Posterior vena cava (tissue), 2 donors: Measurements from ENCODE around the gene TLCD1. TPM values are rescaled to one million over a fixed set of nuclear protein-coding genes. Genes with fewer than 3 reads are reported as not detected.

ENCODE experiments used
- DNase-seq: peaks from one replicate; pipeline ENCODE4 v3.0.0-alpha.2; 2020; ENCODE audit warnings: low spot score
- intact Hi-C, 2 donors: fragments of 100-400 bp; cut with DNase I; formaldehyde crosslinking; loops; one replicate each; pipeline versions ENCODE4 v1.14.1 to v1.14.2; 2022 to 2023
- total RNA-seq, 2 donors: library from RNA; stranded (reverse); fragmentation: NEBNext Ultra II Directional; extraction: Animal tissue kit (Norgen Biotek cat#: 25700); gene quantifications; one replicate each; pipeline ENCODE4 v1.2.1, GENCODE V29; 2021
- donor health status: DM: yes; HTN: yes; CAD: no.
- donor health status: DM: yes; HTN: yes; CAD: no.

Gene TLCD1
- total RNA-seq, 2 donors from 2014 or later, result 2.2 to 3.1 TPM

GRCh38 chr17:28703552-28704218, 22.3 kb downstream of the TLCD1 start:
- no peak for DNase-seq

DNA sequence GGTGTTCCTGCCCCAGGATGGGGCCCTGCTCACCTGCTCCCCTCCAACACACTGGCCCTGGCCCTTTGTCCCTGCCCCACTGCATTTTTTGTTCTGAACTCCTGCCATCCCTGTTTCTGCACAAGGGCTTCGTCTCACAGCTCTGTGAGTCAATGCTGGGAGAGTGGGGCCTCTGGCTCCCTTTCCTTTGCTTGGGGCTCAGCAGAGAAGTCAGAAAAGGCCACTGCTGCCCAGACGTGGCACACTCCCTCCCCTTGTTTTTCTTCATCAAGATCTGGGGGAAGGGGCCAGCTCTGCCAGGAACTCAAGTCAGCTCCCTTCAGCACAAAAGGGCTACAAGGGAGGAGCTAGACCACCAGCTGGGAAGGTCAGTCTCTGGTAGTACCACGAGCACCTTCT, 23.3 kb downstream of the TLCD1 start:
- intact Hi-C loops, result no loop called here
- DNase-seq, result no peak

More at GRCh38 chr17:28703552-28704218, 22.3 kb downstream of the TLCD1 start:
- intact Hi-C loops, result no loop called here

DNA sequence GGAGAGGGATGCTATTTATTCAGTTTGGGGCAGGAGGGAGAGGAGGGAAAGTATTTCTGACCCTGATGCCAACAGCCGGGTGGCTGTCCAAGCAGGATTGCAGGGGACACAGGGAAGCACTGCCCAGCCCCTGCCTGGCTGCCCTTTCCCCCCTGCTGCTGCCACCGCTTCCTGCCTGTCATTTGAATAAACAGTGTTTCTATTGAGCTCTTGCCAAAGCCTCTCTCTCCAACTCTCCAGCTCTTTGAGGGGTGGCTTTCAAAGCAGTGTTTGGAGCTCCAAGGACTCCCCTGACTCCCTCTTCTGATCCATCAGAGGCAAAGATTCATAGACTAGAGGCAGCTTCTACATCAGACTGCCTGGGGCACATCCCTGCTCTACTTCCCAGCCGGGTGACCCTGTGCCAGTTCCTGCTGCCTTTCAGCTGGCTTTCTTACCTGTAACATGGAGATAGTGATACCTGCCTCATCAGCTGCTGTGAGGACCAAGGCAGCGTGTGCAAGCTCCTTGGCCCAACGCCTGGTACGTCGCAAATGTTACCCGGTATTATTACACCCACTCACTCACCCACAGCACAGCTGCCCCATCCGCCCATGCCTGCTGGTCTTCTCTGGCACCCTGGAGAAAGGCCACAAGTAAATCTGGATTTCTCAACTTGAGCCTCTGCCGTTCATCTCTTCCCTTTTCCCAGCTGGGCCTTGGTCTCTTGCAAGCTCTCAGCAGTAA, 23.8 kb downstream of the TLCD1 start:
- DNase-seq, result no peak
- intact Hi-C loops, result no loop called here

GRCh38 chr17:28700830-28701492, 25.1 kb downstream of the TLCD1 start:
- intact Hi-C loops, result no loop called here
- no peak for DNase-seq

DNA sequence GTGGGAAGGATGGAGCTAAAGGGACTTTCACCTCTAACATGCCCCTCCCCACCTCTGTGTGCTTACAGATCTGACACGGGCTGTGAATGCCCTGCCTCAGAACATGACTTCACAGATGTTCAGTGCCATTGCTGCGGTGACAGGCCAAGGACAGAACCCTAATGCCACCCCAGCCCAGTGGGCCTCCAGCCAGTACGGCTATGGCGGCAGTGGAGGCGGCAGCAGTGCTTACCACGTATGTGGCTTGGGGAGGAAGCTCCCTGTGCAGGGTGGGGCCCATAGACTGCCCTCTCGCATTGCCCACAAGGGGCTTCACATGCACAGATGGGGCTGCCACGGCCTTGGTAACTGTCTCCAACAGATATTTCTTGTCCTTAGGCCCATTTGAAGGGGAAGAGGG, 25.8 kb downstream of the TLCD1 start:
- intact Hi-C loops, result no loop called here
- DNase-seq, result no peak

GRCh38 chr17:28698253-28698941, 27.6 kb downstream of the TLCD1 start:
- intact Hi-C loops, result no loop called here
- no peak for DNase-seq

- intact Hi-C loops, result no loop called here
- DNase-seq, result peak; percentile 18
Measured at GRCh38 chr17:28693869-28694268, 32.2 kb downstream of the TLCD1 start.

DNA sequence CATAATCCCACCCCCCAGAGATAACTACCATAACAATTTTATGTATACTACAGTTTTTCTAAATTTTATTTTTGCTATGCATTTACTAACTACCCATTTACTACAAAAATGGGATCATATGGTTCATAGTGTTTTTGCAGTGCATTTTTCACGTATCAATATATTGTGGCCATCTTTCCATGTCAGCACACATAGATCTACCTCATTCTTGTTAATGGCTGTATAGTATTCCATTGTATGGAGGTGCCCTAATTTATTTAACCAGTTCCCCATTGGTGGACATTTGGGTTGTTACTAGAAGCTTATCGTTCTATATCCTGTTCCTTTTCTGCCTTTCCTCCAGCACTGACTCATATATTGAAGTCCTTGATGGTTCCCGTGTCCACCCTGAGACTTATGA, 37.0 kb downstream of the TLCD1 start:
- intact Hi-C loops, result no loop called here
- DNase-seq, result no peak

DNA sequence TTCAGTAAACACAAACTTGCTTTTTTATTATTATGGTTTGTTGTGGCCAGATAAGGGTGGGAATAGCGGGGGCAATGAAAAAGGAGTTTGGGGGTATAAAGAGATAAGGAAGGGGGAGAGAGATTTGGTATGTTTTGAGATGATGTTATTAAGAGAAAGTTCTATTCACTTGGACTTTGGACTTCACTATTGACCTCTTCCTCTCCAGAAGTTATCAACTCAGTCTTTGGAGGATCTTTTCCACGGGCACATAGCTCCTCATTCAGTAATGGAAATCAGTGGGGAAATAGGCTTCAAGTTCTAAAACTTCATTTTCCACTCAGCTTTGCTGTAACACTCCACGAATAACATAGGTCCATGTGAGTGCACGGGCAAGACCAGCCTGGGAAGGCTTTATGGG, 37.6 kb downstream of the TLCD1 start:
- no peak for DNase-seq
- intact Hi-C loops, result no loop called here

- intact Hi-C loops, result no loop called here
- peak; percentile 19 for DNase-seq
Measured at GRCh38 chr17:28686296-28686695, 39.7 kb downstream of the TLCD1 start.

DNA sequence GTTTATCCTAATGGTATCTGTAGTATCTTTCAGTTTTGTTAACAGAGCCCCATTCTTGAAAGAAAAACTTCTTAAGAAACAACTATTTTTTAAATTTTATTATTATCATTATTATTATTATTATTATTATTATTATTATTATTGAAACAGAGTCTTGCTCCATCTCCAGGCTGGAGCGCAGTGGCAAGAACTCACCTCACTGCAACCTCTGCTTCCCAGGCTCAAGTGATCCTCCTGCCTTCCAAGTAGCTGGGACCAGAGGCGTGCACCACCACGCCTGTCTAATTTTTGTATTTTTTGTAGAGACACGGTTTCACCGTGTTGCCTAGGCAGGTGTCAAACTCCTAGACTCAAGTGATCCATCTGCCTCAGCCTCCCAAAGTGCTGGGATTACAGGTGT, 40.7 kb downstream of the TLCD1 start:
- intact Hi-C loops, result no loop called here
- peak; percentile 14 for DNase-seq

DNA sequence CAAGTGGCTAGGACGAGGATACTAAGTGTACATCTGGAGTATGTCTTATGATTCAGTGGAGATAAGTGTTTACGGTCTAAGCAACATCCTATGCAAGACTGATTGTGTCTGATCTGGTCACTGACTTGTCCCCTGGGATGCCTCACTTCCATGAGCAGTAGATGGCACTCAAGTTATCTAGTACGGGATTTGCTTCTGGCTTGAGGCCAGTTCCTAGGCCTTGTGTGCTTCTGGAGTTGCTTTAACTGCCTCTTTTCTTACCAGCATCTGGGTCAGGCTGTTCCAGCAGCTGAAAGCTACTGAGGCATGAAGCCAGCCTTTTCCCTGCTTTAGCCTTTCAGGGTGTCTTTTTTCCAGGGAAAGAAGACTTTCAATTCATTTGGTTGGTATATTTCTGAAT, 41.1 kb downstream of the TLCD1 start:
- intact Hi-C loops, result no loop called here
- peak; percentile 18 for DNase-seq

DNA sequence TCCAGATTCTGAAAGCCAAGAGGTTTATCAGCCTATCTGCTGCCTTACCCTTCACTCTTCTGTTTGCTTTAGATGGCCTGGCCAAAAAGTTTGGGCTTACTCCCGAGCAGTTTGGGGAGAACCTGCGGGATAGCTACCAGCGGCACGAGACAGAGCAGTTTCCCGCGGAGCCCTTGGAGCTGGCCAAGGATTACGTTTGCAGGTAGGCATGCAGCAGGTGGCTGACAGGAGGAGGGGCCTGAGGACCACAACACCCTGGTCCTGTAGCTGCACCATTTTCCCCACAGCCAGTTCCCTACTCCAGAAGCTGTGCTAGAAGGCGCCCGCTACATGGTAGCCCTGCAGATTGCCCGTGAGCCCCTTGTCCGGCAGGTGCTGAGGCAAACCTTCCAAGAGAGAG, 43.4 kb downstream of the TLCD1 start:
- peak; percentile 19 for DNase-seq
- intact Hi-C loops, result no loop called here

DNA sequence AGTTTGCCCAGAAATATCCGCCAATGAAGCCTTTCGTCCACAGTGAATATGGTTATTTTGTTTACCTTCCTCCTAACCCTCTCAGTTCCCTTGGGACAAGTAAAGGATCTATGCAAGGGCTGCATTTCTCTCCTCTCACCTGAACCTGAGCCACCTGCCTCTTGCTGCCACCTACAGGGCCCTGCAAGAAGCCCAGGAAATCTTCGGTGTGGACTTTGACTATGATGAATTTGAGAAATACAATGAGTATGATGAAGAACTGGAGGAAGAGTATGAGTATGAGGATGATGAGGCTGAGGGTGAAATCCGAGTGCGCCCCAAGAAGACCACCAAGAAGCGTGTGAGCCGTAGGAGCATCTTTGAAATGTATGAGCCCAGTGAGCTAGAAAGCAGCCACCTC, 50.1 kb downstream of the TLCD1 start:
- intact Hi-C loops, result no loop called here
- DNase-seq, result no peak

DNA sequence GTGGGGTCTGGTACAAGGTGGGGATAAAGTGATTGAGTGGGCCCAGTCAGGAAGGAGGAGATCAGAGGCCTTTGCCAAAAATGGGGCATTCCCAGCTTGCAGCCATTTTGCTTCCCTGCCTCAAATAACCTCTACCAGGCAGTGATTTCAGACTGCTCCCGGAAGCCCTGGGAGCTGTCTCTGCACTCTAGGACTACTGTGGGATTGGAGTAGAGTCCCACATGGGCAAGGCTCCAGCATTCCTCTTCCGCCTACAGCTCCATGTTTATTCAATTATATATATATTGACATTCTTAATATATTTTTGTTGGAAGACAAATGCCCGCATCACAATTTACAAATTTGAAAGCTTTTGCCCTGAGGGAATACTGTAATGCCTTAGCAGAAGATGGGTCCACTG, 50.5 kb downstream of the TLCD1 start:
- intact Hi-C loops, result no loop called here

More for the DNA sequence above, 50.5 kb downstream of the TLCD1 start:
- no peak for DNase-seq

Other genes with a start within 250 kb of the TLCD1 start
- gene FOXN1, start 219.9 kb downstream of the TLCD1 start, total RNA-seq, result not detected
- gene UNC119, start 173.6 kb downstream of the TLCD1 start, total RNA-seq, result 10 to 100 TPM; 12.9 to 15.6 TPM
- 10 to 100 TPM; 27.6 to 33.8 TPM for gene PIGS, start 154.7 kb downstream of the TLCD1 start, total RNA-seq
- 1 to 10 TPM; 6.9 to 8.4 TPM for gene ALDOC, start 149.3 kb downstream of the TLCD1 start, total RNA-seq
- 1 to 10 TPM; 1.8 to 1.9 TPM for gene SPAG5, start 127.2 kb downstream of the TLCD1 start, total RNA-seq
- gene RSKR, start 112.0 kb downstream of the TLCD1 start, total RNA-seq, result 10 to 100 TPM in 1 of 2 donors, 1 to 10 TPM in 1; 4.7 to 10.1 TPM
- gene BLTP2, start 81.1 kb downstream of the TLCD1 start, total RNA-seq, result 100 to 1,000 TPM; 105 to 120 TPM
- 10 to 100 TPM; 30.7 to 33.5 TPM for gene SDF2, start 64.3 kb downstream of the TLCD1 start, total RNA-seq
- 10 to 100 TPM; 54.4 to 57.6 TPM for gene SUPT6H, start 64.0 kb downstream of the TLCD1 start, total RNA-seq
- 1 to 10 TPM; 1.2 to 2.1 TPM for gene PROCA1, start 14.3 kb downstream of the TLCD1 start, total RNA-seq
- gene RAB34, start 8.4 kb downstream of the TLCD1 start, total RNA-seq, result 10 to 100 TPM; 75.0 to 90.2 TPM
- 100 to 1,000 TPM; 981 to 999 TPM for gene RPL23A, start 6.2 kb downstream of the TLCD1 start, total RNA-seq
- 1 to 10 TPM; 2.3 TPM for gene NEK8, start 2.6 kb upstream of the TLCD1 start, total RNA-seq
- gene TRAF4, start 17.8 kb upstream of the TLCD1 start, total RNA-seq, result 10 to 100 TPM; 10.2 to 10.8 TPM
- gene FAM222B, start 116.6 kb upstream of the TLCD1 start, total RNA-seq, result 10 to 100 TPM; 13.8 to 19.2 TPM
- 10 to 100 TPM; 22.6 to 24.4 TPM for gene ERAL1, start 128.8 kb upstream of the TLCD1 start, total RNA-seq
- gene FLOT2, start 171.5 kb upstream of the TLCD1 start, total RNA-seq, result 100 to 1,000 TPM in 1 of 2 donors, 10 to 100 TPM in 1; 99.0 to 101 TPM
- gene DHRS13, start 176.8 kb upstream of the TLCD1 start, total RNA-seq, result 1 to 10 TPM; 3.7 to 4.0 TPM
- gene PHF12, start 225.3 kb upstream of the TLCD1 start, total RNA-seq, result 10 to 100 TPM; 26.7 to 32.3 TPM